ENCODE data around the gene STIM1.

GRCh38 chr11:4092026-4092425, 236.6 kb downstream of the STIM1 start:
- TF ChIP-seq CTCF (IDR thresholded peaks at IDR 0.05; ENCODE audit: low read length) (no peak), EZH2 (IDR thresholded peaks at IDR 0.05; ENCODE audit: borderline replicate concordance, low read length) (no peak)

All from OCI-LY1 (cell line).